SK-N-SH treated with all-trans-retinoic acid at 6 μM for 48 hours (cell line): Measurements from ENCODE around the gene ABL2.
"Not testable (repeated sequence)": the region's sequence is repeated elsewhere in the genome, so short reads cannot be mapped to it uniquely, and the experiment has no call there.

ENCODE experiments used
- ATAC-seq: fragments of 200-7000 bp; cut with Tn5 transposase; 3 replicates; pipeline ENCODE4 v1.9.1; 2020; ENCODE audit warnings: mild to moderate bottlenecking, moderate library complexity
- BACH2 ChIP-seq: fragments of 250-450 bp; sonication (Bioruptor Pico); IDR thresholded peaks from 2 replicates; pipeline ENCODE4 v1.9.0; 2021; ENCODE audit warnings: mild to moderate bottlenecking, borderline replicate concordance
- CSDC2 ChIP-seq: fragments of 250-450 bp; sonication (Bioruptor Pico); IDR thresholded peaks from 2 replicates; pipeline ENCODE4 v1.5.0; 2020; ENCODE audit warnings: mild to moderate bottlenecking, moderate library complexity
- ESRRG ChIP-seq: fragments of 250-450 bp; sonication (Bioruptor Pico); IDR thresholded peaks from 2 replicates; pipeline ENCODE4 v1.6.1; 2021; ENCODE audit warnings: mild to moderate bottlenecking
- GLIS3 ChIP-seq: fragments of 250-450 bp; sonication (Bioruptor Pico); IDR thresholded peaks from 2 replicates; pipeline ENCODE4 v1.5.0; 2020; ENCODE audit warnings: mild to moderate bottlenecking, moderate library complexity
- ISL1 ChIP-seq: fragments of 250-450 bp; sonication (Bioruptor Pico); IDR thresholded peaks from 2 replicates; pipeline ENCODE4 v2.1.2; 2022; ENCODE audit warnings: mild to moderate bottlenecking, moderate library complexity
- OSR1 ChIP-seq: fragments of 250-450 bp; sonication (Bioruptor Pico); IDR thresholded peaks from 2 replicates; pipeline ENCODE4 v1.8.0; 2022; ENCODE audit warnings: moderate library complexity, mild to moderate bottlenecking, inconsistent platforms
- PATZ1 ChIP-seq: fragments of 250-450 bp; sonication (Bioruptor Pico); IDR thresholded peaks from 2 replicates; pipeline ENCODE4 v1.8.0; 2020; ENCODE audit warnings: mild to moderate bottlenecking, moderate library complexity, borderline replicate concordance
- POU6F1 ChIP-seq: fragments of 250-450 bp; sonication (Bioruptor Pico); IDR thresholded peaks from 2 replicates; pipeline ENCODE4 v1.8.0; 2021; ENCODE audit warnings: low read depth, mild to moderate bottlenecking, moderate library complexity, borderline replicate concordance
- RARB ChIP-seq: fragments of 250-450 bp; sonication (Bioruptor Pico); IDR thresholded peaks from 2 replicates; pipeline ENCODE4 v1.8.0; 2021; ENCODE audit warnings: mild to moderate bottlenecking, moderate library complexity
- TCF4 ChIP-seq: fragments of 250-450 bp; sonication (Bioruptor Pico); IDR thresholded peaks from 2 replicates; pipeline ENCODE4 v1.8.0; 2021; ENCODE audit warnings: mild to moderate bottlenecking, moderate library complexity, borderline replicate concordance
- TSHZ2 ChIP-seq: fragments of 250-450 bp; sonication (Bioruptor Pico); IDR thresholded peaks from 2 replicates; pipeline ENCODE4 v1.5.0; 2020; ENCODE audit warnings: mild to moderate bottlenecking, moderate library complexity
- ZC3H10 ChIP-seq: fragments of 250-450 bp; sonication (Bioruptor Pico); IDR thresholded peaks from 2 replicates; pipeline ENCODE4 v1.5.1; 2021; ENCODE audit warnings: mild to moderate bottlenecking, moderate library complexity
- ZFP3 ChIP-seq: fragments of 250-450 bp; sonication (Bioruptor Pico); IDR thresholded peaks from 2 replicates; pipeline ENCODE4 v1.5.0; 2020; ENCODE audit warnings: mild to moderate bottlenecking, moderate library complexity
- ZFP30 ChIP-seq: fragments of 450-650 bp; formaldehyde crosslinking; IDR thresholded peaks from 2 replicates; pipeline ENCODE4 v1.5.0; 2022; ENCODE audit warnings: mild to moderate bottlenecking, moderate library complexity
- ZNF565 ChIP-seq: fragments of 450-650 bp; formaldehyde crosslinking; conservative IDR thresholded peaks from 2 replicates; pipeline ENCODE4 v1.5.0; 2020; ENCODE audit warnings: low read depth, mild to moderate bottlenecking, moderate library complexity
- ZNF70 ChIP-seq: fragments of 450-650 bp; formaldehyde crosslinking; IDR thresholded peaks from 2 replicates; pipeline ENCODE4 v1.5.0; 2020; ENCODE audit warnings: mild to moderate bottlenecking, moderate library complexity
- ZNF8 ChIP-seq: fragments of 450-650 bp; formaldehyde crosslinking; IDR thresholded peaks from 2 replicates; pipeline ENCODE4 v1.5.0; 2020; ENCODE audit warnings: mild to moderate bottlenecking, moderate library complexity

ABL2 gene

GRCh38 chr1:179252606-179253005 lies 23.1 kb upstream of the ABL2 start (continued):
- TF ChIP-seq TSHZ2 (no peak), TCF4 (no peak), CSDC2 (CRISPR knock-in tag) (no peak), ZC3H10 (CRISPR knock-in tag) (no peak), BACH2 (CRISPR knock-in tag) (no peak), RARB (CRISPR knock-in tag) (no peak), POU6F1 (CRISPR knock-in tag) (no peak)

- ATAC-seq, result peak; percentile 93
- TF ChIP-seq ZNF565 (CRISPR knock-in tag) (no peak), ZFP30 (CRISPR knock-in tag) (no peak), ZNF70 (CRISPR knock-in tag) (no peak), ZFP3 (CRISPR knock-in tag) (no peak), CSDC2 (CRISPR knock-in tag) (no peak), POU6F1 (CRISPR knock-in tag) (no peak), TSHZ2 (no peak), BACH2 (CRISPR knock-in tag) (no peak), PATZ1 (no peak)
Measured at GRCh38 chr1:179251675-179252074, 22.2 kb upstream of the ABL2 start.

- no peak for TF ChIP-seq GLIS3 (CRISPR knock-in tag)
- ATAC-seq, result no peak
Measured at GRCh38 chr1:179247923-179248322, 18.4 kb upstream of the ABL2 start.

- ATAC-seq, result not testable (repeated sequence)
Measured at GRCh38 chr1:179245426-179245825, 15.9 kb upstream of the ABL2 start.

- no peak for ATAC-seq
- TF ChIP-seq ZFP30 (CRISPR knock-in tag) (no peak), ISL1 (no peak), ESRRG (CRISPR knock-in tag) (no peak), ZNF8 (CRISPR knock-in tag) (no peak), RARB (CRISPR knock-in tag) (no peak), GLIS3 (CRISPR knock-in tag) (no peak), OSR1 (CRISPR knock-in tag) (no peak), ZNF70 (CRISPR knock-in tag) (no peak), ZNF565 (CRISPR knock-in tag) (no peak)
- TF ChIP-seq, all 23 proteins: peak for 0
Measured at GRCh38 chr1:179241530-179242097, 12.1 kb upstream of the ABL2 start.
